HepG2 (cell line): ENCODE results near the gene CTNNA2. TPM values are rescaled to one million over a fixed set of nuclear protein-coding genes. Genes with fewer than 3 reads are reported as not detected.

Experiments
- ATAC-seq: fragments of 200-7000 bp; cut with Tn5 transposase; 3 replicates; pipeline ENCODE4 v1.9.1; 2020; ENCODE audit warnings: mild to moderate bottlenecking, moderate library complexity
- BruUV-seq: library from RNA; stranded (reverse); fragments of 400-500 nt; replicated peaks from 2 replicates; lab custom pipeline; 2021; lab: Mats Ljungman, UMichigan
- CTCF ChIA-PET: fragments of 300-600 bp; formaldehyde crosslinking; extraction: SDS; loops from one replicate; lab custom pipeline; 2021; ENCODE audit warnings: low total read pairs, inconsistent platforms, low intra/inter-chr PET ratio; lab: Yijun Ruan, JAX
- POLR2A ChIA-PET: fragments of 350-600 bp; sonication (Branson Sonifier 250); formaldehyde crosslinking; loops from one replicate; lab custom pipeline; 2020; ENCODE audit warnings: antibody characterized with exemption, inconsistent platforms; lab: Yijun Ruan, JAX
- DNase-seq: peaks from one replicate; pipeline ENCODE4 v3.0.0-alpha.2; 2015; ENCODE audit warnings: low spot score
- FAIRE-seq: peaks from 3 replicates; lab custom pipeline; 2011; peaks lifted over from hg19 to GRCh38; lab: Jason Lieb, UNC
- H2AFZ ChIP-seq: one replicate; pipeline ENCODE4 v1.6.1; 2011; ENCODE audit warnings: low read length, inconsistent platforms
- H3K27ac ChIP-seq: fragments of 300-600 bp; 3 replicates; pipeline ENCODE4 v1.8.0; 2011; ENCODE audit warnings: mixed run types, mild to moderate bottlenecking, mixed read lengths, low read length, inconsistent platforms; ENCODE audit not compliant: insufficient read depth; ENCODE audit errors: extremely low read length
- H3K27me3 ChIP-seq, 2 experiments: fragments of 200-600 bp in 1 of 2; 2 replicates in 1 of 2; 3 replicates in 1 of 2; pipeline versions ENCODE4 v1.6.0 to v1.8.0; 2011; ENCODE audit warnings: low read length in 2 of 2, mild to moderate bottlenecking in 2 of 2, moderate library complexity in 2 of 2, inconsistent platforms in 1 of 2; ENCODE audit not compliant: insufficient read depth in 2 of 2, control insufficient read depth in 1 of 2
- H3K36me3 ChIP-seq, 2 experiments: fragments of 200-600 bp in 1 of 2; replicated peaks in 1 of 2; 2 replicates in 1 of 2; 3 replicates in 1 of 2; pipeline versions ENCODE4 v1.5.1 to v1.8.0; 2011; ENCODE audit warnings: low read length in 2 of 2, inconsistent platforms in 1 of 2; ENCODE audit not compliant: insufficient read depth in 2 of 2, control insufficient read depth in 1 of 2
- H3K4me1 ChIP-seq: 2 replicates; pipeline ENCODE4 v1.5.1; 2012; ENCODE audit warnings: low read length, inconsistent platforms; ENCODE audit not compliant: insufficient read depth
- H3K4me2 ChIP-seq: 2 replicates; pipeline ENCODE4 v1.6.0; 2011; ENCODE audit warnings: low read depth, low read length, inconsistent platforms
- H3K4me3 ChIP-seq, 3 experiments: fragments of 200-600 bp in 1 of 3; sonication (generic), shearing (Covaris generic) in 1 of 3; replicated peaks in 1 of 3; 2 replicates each; pipeline ENCODE4 v1.5.1; 2011 to 2016; ENCODE audit warnings: low read length in 3 of 3, inconsistent platforms in 2 of 3, low read depth in 2 of 3, mild to moderate bottlenecking in 2 of 3, control low read depth in 1 of 3, mixed read lengths in 1 of 3; ENCODE audit not compliant: insufficient read depth in 1 of 3
- H3K79me2 ChIP-seq: one replicate; pipeline ENCODE4 v1.6.1; 2011; ENCODE audit warnings: low read length, inconsistent platforms; ENCODE audit not compliant: insufficient read depth
- H3K9ac ChIP-seq: 2 replicates; pipeline ENCODE4 v1.6.0; 2011; ENCODE audit warnings: mild to moderate bottlenecking, low read depth, low read length, inconsistent platforms; ENCODE audit not compliant: insufficient read depth
- H3K9me3 ChIP-seq: 2 replicates; pipeline ENCODE4 v1.5.1; 2012; ENCODE audit warnings: mild to moderate bottlenecking, low read length
- H4K20me1 ChIP-seq: 2 replicates; pipeline ENCODE4 v1.6.0; 2011; ENCODE audit warnings: inconsistent platforms, mild to moderate bottlenecking, low read length, moderate library complexity; ENCODE audit not compliant: insufficient read depth
- KDM4B ChIP-seq: sonication (generic); formaldehyde crosslinking; IDR thresholded peaks from 2 replicates; pipeline ENCODE4 v1.4.0; 2020; ENCODE audit warnings: missing genetic modification reagents
- NCOA1 ChIP-seq: sonication (generic); formaldehyde crosslinking; IDR thresholded peaks from 2 replicates; pipeline ENCODE4 v1.9.0; 2021; ENCODE audit warnings: missing genetic modification reagents
- NKX3-1 ChIP-seq: sonication (generic); formaldehyde crosslinking; IDR thresholded peaks from 2 replicates; pipeline ENCODE4 v1.5.0; 2020; ENCODE audit warnings: missing genetic modification reagents
- POLR2AphosphoS2 ChIP-seq: IDR thresholded peaks from 2 replicates; pipeline ENCODE4 v1.6.1; 2011; ENCODE audit warnings: low read depth, low read length, improper control_type of control experiment
- PPARG ChIP-seq: conservative IDR thresholded peaks from 2 replicates; pipeline ENCODE4 v1.6.1; 2016; ENCODE audit warnings: missing biosample characterization, missing genetic modification reagents
- SRSF4 ChIP-seq: fragments of 200-400 bp; formaldehyde crosslinking; IDR thresholded peaks from one replicate; pipeline ENCODE4 v1.6.1; 2018; ENCODE audit warnings: mild to moderate bottlenecking, low read depth, low read length, moderate library complexity; ENCODE audit not compliant: poor library complexity, severe bottlenecking
- ZNF317 ChIP-seq: sonication (generic); formaldehyde crosslinking; IDR thresholded peaks from 2 replicates; pipeline ENCODE4 v1.5.0; 2020; ENCODE audit warnings: mild to moderate bottlenecking, missing genetic modification reagents
- ZNF33B ChIP-seq: sonication (generic); formaldehyde crosslinking; IDR thresholded peaks from 2 replicates; pipeline ENCODE4 v1.5.1; 2020; ENCODE audit warnings: mild to moderate bottlenecking, missing genetic modification reagents
- ZNF382 ChIP-seq: sonication (generic); formaldehyde crosslinking; IDR thresholded peaks from 2 replicates; pipeline ENCODE4 v1.5.0; 2020; ENCODE audit warnings: missing genetic modification reagents, mild to moderate bottlenecking, borderline replicate concordance
- ZNF615 ChIP-seq: sonication (generic); formaldehyde crosslinking; IDR thresholded peaks from 2 replicates; pipeline ENCODE4 v1.5.0; 2020; ENCODE audit warnings: mild to moderate bottlenecking, missing genetic modification reagents, borderline replicate concordance
- ZNF749 ChIP-seq: sonication (generic); formaldehyde crosslinking; IDR thresholded peaks from 2 replicates; pipeline ENCODE4 v1.8.0; 2022; ENCODE audit warnings: mild to moderate bottlenecking, missing genetic modification reagents, moderate library complexity, borderline replicate concordance
- ZNF768 ChIP-seq: sonication (generic); formaldehyde crosslinking; IDR thresholded peaks from 2 replicates; pipeline ENCODE4 v1.4.0; 2020; ENCODE audit warnings: missing genetic modification reagents
- in situ Hi-C: cut with HindIII; loops from 2 replicates; pipeline ENCODE4 v1.10.0; 2017; ENCODE audit warnings: low pct_unique_long_range_greater_than_20kb; ENCODE audit not compliant: extremely low pct_ligation_motif_present
- intact Hi-C: fragments of 100-400 bp; cut with micrococcal nuclease; formaldehyde crosslinking; loops from one replicate; pipeline ENCODE4 v1.10.0; 2022; ENCODE audit not compliant: unreplicated experiment
- polyA plus RNA-seq, 8 experiments: library from polyadenylated mRNA; depleted of rRNA in 3 of 8; stranded (reverse) in 7 of 8; unstranded in 1 of 8; fragments of >200 nt; fragmentation: Illumina TruSeq in 4 of 8; extraction: Trizol in 4 of 8; gene quantifications; 2 replicates each; pipeline versions ENCODE4 v1.2.1 to v1.2.3, GENCODE V29; 2011 to 2016; ENCODE audit warnings: low read depth in 4 of 8, missing spikeins in 1 of 8, mixed read lengths in 1 of 8; ENCODE audit not compliant: insufficient read depth in 1 of 8
- total RNA-seq, 5 experiments: library from RNA; depleted of rRNA; stranded (reverse); fragments of >200 nt; fragmentation: Illumina TruSeq; extraction: Trizol; gene quantifications; 2 replicates each; pipeline ENCODE4 v1.2.3, GENCODE V29; 2016; ENCODE audit warnings: low read depth in 1 of 5
- TF ChIP-seq, protein P1 (sequence below): sonication (generic); formaldehyde crosslinking; IDR thresholded peaks from 2 replicates; pipeline ENCODE4 v1.5.0; 2020; ENCODE audit warnings: missing genetic modification reagents
- TF ChIP-seq, protein P2 (sequence below): sonication (generic); formaldehyde crosslinking; IDR thresholded peaks from 2 replicates; pipeline ENCODE4 v1.5.0; 2020; ENCODE audit warnings: missing genetic modification reagents
- TF ChIP-seq, protein P3 (sequence below): sonication (generic); formaldehyde crosslinking; IDR thresholded peaks from 2 replicates; pipeline ENCODE4 v1.4.0; 2020; ENCODE audit warnings: mild to moderate bottlenecking, missing genetic modification reagents
- TF ChIP-seq, protein P4 (sequence below): sonication (generic); formaldehyde crosslinking; IDR thresholded peaks from 2 replicates; pipeline ENCODE4 v1.5.0; 2020; ENCODE audit warnings: missing genetic modification reagents
- TF ChIP-seq, protein P5 (sequence below): sonication (generic); formaldehyde crosslinking; IDR thresholded peaks from 2 replicates; pipeline ENCODE4 v1.5.0; 2020; ENCODE audit warnings: mild to moderate bottlenecking, missing genetic modification reagents

Gene CTNNA2
- total and polyA plus RNA-seq, 2 of the 13 experiments (the other 11 are each of a cell fraction or from before 2014, with no cell fraction given) = not detected

DNA sequence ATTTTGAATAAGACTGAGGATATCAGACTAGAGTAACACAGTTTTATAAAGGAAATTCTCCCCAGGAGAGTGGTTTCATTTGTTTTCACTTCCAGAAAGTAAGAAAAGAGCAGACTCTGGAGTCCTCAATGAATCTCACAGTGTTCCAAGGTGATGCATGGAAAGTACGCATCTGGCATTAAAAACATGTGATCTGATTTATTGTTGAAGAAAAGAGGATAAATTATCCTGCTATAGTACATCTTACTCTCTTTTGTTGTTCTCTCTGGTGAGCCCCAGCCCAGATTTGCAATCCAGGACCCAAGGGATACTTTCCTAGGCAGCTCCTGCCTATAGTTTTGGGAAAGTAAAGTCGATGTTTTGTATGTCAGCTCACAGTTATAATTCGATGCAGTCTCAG is 285.9 kb downstream of the CTNNA2 start (continued):
- no peak for TF ChIP-seq ZNF33B (CRISPR knock-in tag)
- TF ChIP-seq, protein P1, sequence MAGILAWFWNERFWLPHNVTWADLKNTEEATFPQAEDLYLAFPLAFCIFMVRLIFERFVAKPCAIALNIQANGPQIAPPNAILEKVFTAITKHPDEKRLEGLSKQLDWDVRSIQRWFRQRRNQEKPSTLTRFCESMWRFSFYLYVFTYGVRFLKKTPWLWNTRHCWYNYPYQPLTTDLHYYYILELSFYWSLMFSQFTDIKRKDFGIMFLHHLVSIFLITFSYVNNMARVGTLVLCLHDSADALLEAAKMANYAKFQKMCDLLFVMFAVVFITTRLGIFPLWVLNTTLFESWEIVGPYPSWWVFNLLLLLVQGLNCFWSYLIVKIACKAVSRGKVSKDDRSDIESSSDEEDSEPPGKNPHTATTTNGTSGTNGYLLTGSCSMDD = no peak

DNA sequence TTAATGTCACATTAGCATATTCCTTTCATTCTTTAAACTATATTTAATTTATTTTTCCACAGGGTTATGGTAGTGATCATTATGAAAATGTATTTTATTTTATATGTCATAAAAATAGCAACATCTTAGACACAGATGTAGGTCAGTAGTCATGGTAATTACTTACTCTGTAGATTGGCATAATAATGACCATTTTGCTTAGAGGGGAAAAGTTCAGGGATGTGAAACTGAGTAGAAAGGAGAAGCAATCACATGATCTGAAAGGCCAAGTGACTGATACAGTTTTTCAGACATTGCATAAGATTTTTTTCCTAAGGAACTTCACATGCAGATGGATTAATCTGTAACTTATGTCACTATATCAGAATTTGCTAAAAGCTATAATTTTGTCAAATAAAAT is 286.9 kb downstream of the CTNNA2 start:
- Histone ChIP-seq H3K4me1 (no peaks in the 10 kb centered on the region), H3K27ac (no peak overlapping the region), H3K9ac (no peak overlapping the region), H3K27me3 (no peaks in the 10 kb centered on the region), H3K79me2 (no peaks in the 10 kb centered on the region), H3K4me2 (no peak overlapping the region), H2AFZ (no peak overlapping the region), H3K4me3 (no peak overlapping the region), H4K20me1 (no peaks in the 10 kb centered on the region), H3K36me3 (no peaks in the 10 kb centered on the region), H3K9me3 (no peaks in the 10 kb centered on the region)
- no peak for DNase-seq
- no TSS peak for BruUV-seq
- FAIRE-seq = no peak
- no peak for ATAC-seq
- POLR2A ChIA-PET = no interaction called here
- in situ Hi-C loops = no loop called here
- TF ChIP-seq NKX3-1 (no peak), ZNF615 (no peak), PPARG (CRISPR knock-in tag) (no peak), ZNF749 (CRISPR knock-in tag) (no peak), POLR2AphosphoS2 (no peak), ZNF382 (CRISPR knock-in tag) (no peak), ZNF768 (CRISPR knock-in tag) (no peak), KDM4B (CRISPR knock-in tag) (no peak), NCOA1 (CRISPR knock-in tag) (no peak), SRSF4 (no peak), ZNF317 (CRISPR knock-in tag) (no peak)
- TF ChIP-seq, protein P2, sequence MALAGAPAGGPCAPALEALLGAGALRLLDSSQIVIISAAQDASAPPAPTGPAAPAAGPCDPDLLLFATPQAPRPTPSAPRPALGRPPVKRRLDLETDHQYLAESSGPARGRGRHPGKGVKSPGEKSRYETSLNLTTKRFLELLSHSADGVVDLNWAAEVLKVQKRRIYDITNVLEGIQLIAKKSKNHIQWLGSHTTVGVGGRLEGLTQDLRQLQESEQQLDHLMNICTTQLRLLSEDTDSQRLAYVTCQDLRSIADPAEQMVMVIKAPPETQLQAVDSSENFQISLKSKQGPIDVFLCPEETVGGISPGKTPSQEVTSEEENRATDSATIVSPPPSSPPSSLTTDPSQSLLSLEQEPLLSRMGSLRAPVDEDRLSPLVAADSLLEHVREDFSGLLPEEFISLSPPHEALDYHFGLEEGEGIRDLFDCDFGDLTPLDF (CRISPR knock-in tag) = no peak
- TF ChIP-seq, protein P3, sequence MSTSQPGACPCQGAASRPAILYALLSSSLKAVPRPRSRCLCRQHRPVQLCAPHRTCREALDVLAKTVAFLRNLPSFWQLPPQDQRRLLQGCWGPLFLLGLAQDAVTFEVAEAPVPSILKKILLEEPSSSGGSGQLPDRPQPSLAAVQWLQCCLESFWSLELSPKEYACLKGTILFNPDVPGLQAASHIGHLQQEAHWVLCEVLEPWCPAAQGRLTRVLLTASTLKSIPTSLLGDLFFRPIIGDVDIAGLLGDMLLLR (CRISPR knock-in tag) = no peak
- TF ChIP-seq, protein P4, sequence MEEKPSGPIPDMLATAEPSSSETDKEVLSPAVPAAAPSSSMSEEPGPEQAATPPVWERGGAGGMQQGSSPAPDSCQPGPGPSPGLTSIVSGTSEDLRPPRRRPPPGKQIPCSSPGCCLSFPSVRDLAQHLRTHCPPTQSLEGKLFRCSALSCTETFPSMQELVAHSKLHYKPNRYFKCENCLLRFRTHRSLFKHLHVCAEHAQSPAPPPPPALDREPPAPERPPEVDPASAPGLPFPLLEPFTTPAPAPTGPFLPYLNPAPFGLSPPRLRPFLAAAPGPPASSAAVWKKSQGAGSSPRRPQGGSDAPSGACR (CRISPR knock-in tag) = no peak
- TF ChIP-seq, protein P5, sequence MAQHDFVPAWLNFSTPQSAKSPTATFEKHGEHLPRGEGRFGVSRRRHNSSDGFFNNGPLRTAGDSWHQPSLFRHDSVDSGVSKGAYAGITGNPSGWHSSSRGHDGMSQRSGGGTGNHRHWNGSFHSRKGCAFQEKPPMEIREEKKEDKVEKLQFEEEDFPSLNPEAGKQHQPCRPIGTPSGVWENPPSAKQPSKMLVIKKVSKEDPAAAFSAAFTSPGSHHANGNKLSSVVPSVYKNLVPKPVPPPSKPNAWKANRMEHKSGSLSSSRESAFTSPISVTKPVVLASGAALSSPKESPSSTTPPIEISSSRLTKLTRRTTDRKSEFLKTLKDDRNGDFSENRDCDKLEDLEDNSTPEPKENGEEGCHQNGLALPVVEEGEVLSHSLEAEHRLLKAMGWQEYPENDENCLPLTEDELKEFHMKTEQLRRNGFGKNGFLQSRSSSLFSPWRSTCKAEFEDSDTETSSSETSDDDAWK = no peak
- TF ChIP-seq, all 625 proteins: peak for 0
- CTCF ChIA-PET = no interaction called here
- intact Hi-C loops = no loop called here
